Caco-2 (cell line): ENCODE data around the gene HES4. TPM values are rescaled to one million over a fixed set of nuclear protein-coding genes. Genes with fewer than 3 reads are reported as not detected.

ENCODE experiments used
- BruUV-seq: library from RNA; stranded (reverse); fragments of 400-500 nt; replicated peaks from 2 replicates; lab custom pipeline; 2021; lab: Mats Ljungman, UMichigan
- CTCF ChIA-PET: fragments of 300-600 bp; sonication (Branson Sonifier 250); formaldehyde crosslinking; loops from one replicate; lab custom pipeline; 2022; ENCODE audit warnings: antibody characterized with exemption; lab: Charles Lee
- POLR2A ChIA-PET: fragments of 300-600 bp; sonication (Branson Sonifier 250); formaldehyde crosslinking; loops from one replicate; lab custom pipeline; 2022; ENCODE audit warnings: antibody characterized with exemption; lab: Charles Lee
- DNase-seq, 2 experiments: peaks; one replicate each; pipeline versions ENCODE4 v3.0.0 to v3.0.0-alpha.2; 2020 to 2022
- H3K27me3 ChIP-seq: replicated peaks from 2 replicates; pipeline ENCODE4 v1.6.0; 2011; ENCODE audit warnings: low read length; ENCODE audit not compliant: control insufficient read depth, insufficient read depth
- H3K36me3 ChIP-seq: 2 replicates; pipeline ENCODE4 v1.5.1; 2011; ENCODE audit warnings: low read length; ENCODE audit not compliant: control insufficient read depth, insufficient read depth
- H3K4me1 ChIP-seq: fragments of 250-450 bp; sonication (Bioruptor Pico); 2 replicates; pipeline ENCODE4 v1.5.1; 2020; ENCODE audit warnings: mild to moderate bottlenecking
- H3K4me3 ChIP-seq: 2 replicates; pipeline ENCODE4 v1.5.1; 2011; ENCODE audit warnings: low read depth, mild to moderate bottlenecking, control low read depth, low read length
- H3K9me3 ChIP-seq: fragments of 250-450 bp; sonication (Bioruptor Pico); 2 replicates; pipeline ENCODE4 v1.5.1; 2020; ENCODE audit warnings: mild to moderate bottlenecking, moderate library complexity
- H3K27ac Mint-ChIP-seq: one replicate; pipeline ENCODE4 v1.8.0; 2022; ENCODE audit warnings: mixed read lengths; ENCODE audit not compliant: unreplicated experiment
- H3K27me3 Mint-ChIP-seq: one replicate; pipeline ENCODE4 v1.8.0; 2022; ENCODE audit warnings: mixed read lengths; ENCODE audit not compliant: insufficient read depth, unreplicated experiment
- H3K36me3 Mint-ChIP-seq: one replicate; pipeline ENCODE4 v1.8.0; 2022; ENCODE audit warnings: mild to moderate bottlenecking, mixed read lengths; ENCODE audit not compliant: insufficient read depth, unreplicated experiment
- H3K4me1 Mint-ChIP-seq: one replicate; pipeline ENCODE4 v1.8.0; 2022; ENCODE audit warnings: low read depth, mixed read lengths; ENCODE audit not compliant: unreplicated experiment
- H3K4me3 Mint-ChIP-seq: one replicate; pipeline ENCODE4 v1.8.0; 2022; ENCODE audit warnings: mild to moderate bottlenecking, moderate library complexity, mixed read lengths; ENCODE audit not compliant: unreplicated experiment
- H3K9me3 Mint-ChIP-seq: one replicate; pipeline ENCODE4 v1.8.0; 2022; ENCODE audit warnings: mixed read lengths; ENCODE audit not compliant: unreplicated experiment
- intact Hi-C: fragments of 100-400 bp; cut with micrococcal nuclease; formaldehyde crosslinking; loops from one replicate; pipeline ENCODE4 v1.10.0; 2022; ENCODE audit not compliant: unreplicated experiment
- total RNA-seq: library from RNA; stranded (reverse); gene quantifications from 2 replicates; pipeline ENCODE4 v1.2.3, GENCODE V29; 2022
- TF ChIP-seq, protein P1 (sequence below), 2 experiments: fragments of 200-600 bp in 1 of 2; IDR thresholded peaks; 1 replicate in 1 of 2; 2 replicates in 1 of 2; pipeline versions ENCODE4 v1.5.1 to v1.8.0; 2011 to 2022; ENCODE audit warnings: antibody characterized with exemption in 1 of 2, control low read depth in 1 of 2, inconsistent platforms in 1 of 2, low read depth in 1 of 2, low read length in 1 of 2, mild to moderate bottlenecking in 1 of 2, moderate library complexity in 1 of 2; ENCODE audit not compliant: insufficient read depth in 1 of 2, severe bottlenecking in 1 of 2, unreplicated experiment in 1 of 2

Gene HES4
- total RNA-seq, 1 experiment from 2014 or later: 53.8 TPM

DNA sequence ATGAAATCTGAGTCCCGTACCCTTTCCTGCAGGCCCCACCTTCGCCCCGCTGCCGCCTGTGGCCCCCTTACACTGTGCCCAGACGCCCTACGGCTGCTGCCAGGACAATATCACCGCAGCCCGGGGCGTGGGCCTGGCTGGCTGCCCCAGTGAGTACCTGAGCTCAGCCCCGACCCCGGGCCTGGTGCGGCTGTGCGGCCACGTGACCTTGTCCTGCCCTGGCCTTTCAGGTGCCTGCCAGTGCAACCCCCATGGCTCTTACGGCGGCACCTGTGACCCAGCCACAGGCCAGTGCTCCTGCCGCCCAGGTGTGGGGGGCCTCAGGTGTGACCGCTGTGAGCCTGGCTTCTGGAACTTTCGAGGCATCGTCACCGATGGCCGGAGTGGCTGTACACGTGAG is 45.2 kb upstream of the HES4 start:
- BruUV-seq: no TSS peak
- CTCF ChIA-PET: no interaction called here

DNA sequence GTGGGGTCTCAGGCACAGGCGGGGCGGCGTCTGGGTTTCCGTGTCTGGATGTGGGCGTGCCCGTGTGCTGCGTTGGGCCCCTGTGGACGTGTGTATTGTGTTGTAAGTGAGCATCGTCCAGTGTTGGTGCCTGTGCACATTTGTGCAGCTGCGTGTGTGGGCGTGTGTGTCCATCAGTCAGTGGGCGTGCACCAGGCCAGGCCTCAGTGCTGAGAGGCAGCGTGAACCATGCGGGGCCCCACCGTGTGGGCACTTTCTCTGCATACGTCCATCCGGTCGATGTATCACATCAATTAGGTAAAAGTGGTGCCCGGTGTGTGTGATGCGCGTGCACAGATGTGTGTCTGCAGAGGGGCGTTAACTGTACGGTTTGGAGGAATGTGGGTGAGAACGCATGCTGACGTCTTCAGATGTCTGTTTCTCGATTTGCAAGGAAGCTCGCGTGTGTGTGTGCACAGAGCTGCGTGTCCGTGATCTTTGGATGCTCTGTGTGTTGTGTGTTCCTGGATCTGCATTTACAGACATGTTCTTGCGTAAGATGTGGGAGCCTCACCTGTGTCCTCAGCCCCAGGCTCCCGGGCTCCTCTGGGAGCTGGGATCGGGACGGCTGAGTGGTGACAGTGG is 44.7 kb upstream of the HES4 start:
- Mint-ChIP-seq H3K27ac (no peak overlapping the region), H3K4me3 (no peak overlapping the region), H3K36me3 (peaks cover 37% of the 10 kb centered on the region), H3K9me3 (no peaks in the 10 kb centered on the region), H3K4me1 (no peaks in the 10 kb centered on the region), H3K27me3 (no peaks in the 10 kb centered on the region)
- POLR2A ChIA-PET: no interaction called here
- DNase-seq: no peak
- Histone ChIP-seq H3K9me3 (no peaks in the 10 kb centered on the region), H3K27me3 (no peaks in the 10 kb centered on the region), H3K4me3 (no peak overlapping the region), H3K4me1 (no peaks in the 10 kb centered on the region), H3K36me3 (peaks cover 2% of the 10 kb centered on the region; the same call in 1 of the 2 replicates)
- BruUV-seq: no TSS peak
- TF ChIP-seq, protein P1, sequence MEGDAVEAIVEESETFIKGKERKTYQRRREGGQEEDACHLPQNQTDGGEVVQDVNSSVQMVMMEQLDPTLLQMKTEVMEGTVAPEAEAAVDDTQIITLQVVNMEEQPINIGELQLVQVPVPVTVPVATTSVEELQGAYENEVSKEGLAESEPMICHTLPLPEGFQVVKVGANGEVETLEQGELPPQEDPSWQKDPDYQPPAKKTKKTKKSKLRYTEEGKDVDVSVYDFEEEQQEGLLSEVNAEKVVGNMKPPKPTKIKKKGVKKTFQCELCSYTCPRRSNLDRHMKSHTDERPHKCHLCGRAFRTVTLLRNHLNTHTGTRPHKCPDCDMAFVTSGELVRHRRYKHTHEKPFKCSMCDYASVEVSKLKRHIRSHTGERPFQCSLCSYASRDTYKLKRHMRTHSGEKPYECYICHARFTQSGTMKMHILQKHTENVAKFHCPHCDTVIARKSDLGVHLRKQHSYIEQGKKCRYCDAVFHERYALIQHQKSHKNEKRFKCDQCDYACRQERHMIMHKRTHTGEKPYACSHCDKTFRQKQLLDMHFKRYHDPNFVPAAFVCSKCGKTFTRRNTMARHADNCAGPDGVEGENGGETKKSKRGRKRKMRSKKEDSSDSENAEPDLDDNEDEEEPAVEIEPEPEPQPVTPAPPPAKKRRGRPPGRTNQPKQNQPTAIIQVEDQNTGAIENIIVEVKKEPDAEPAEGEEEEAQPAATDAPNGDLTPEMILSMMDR (IDR thresholded peaks at IDR 0.05; ENCODE audit: insufficient read depth in 1 of 2, low read depth in 1 of 2, low read length in 1 of 2, severe bottlenecking in 1 of 2, unreplicated experiment in 1 of 2): no peak
- intact Hi-C loops: no loop called here
- CTCF ChIA-PET: no interaction called here

More for the DNA sequence above, 45.2 kb upstream of the HES4 start:
- Histone ChIP-seq H3K27me3 (no peaks in the 10 kb centered on the region), H3K9me3 (no peaks in the 10 kb centered on the region), H3K4me3 (no peak overlapping the region), H3K4me1 (no peaks in the 10 kb centered on the region), H3K36me3 (peaks cover 2% of the 10 kb centered on the region; the same call in 1 of the 2 replicates)
- POLR2A ChIA-PET: no interaction called here
- Mint-ChIP-seq H3K27me3 (no peaks in the 10 kb centered on the region), H3K4me1 (no peaks in the 10 kb centered on the region), H3K4me3 (no peak overlapping the region), H3K27ac (no peak overlapping the region), H3K36me3 (peaks cover 33% of the 10 kb centered on the region), H3K9me3 (no peaks in the 10 kb centered on the region)
- no peak for DNase-seq
- TF ChIP-seq, protein P1 (IDR thresholded peaks at IDR 0.05; ENCODE audit: insufficient read depth in 1 of 2, low read depth in 1 of 2, low read length in 1 of 2, severe bottlenecking in 1 of 2, unreplicated experiment in 1 of 2): no peak
- intact Hi-C loops: no loop called here

DNA sequence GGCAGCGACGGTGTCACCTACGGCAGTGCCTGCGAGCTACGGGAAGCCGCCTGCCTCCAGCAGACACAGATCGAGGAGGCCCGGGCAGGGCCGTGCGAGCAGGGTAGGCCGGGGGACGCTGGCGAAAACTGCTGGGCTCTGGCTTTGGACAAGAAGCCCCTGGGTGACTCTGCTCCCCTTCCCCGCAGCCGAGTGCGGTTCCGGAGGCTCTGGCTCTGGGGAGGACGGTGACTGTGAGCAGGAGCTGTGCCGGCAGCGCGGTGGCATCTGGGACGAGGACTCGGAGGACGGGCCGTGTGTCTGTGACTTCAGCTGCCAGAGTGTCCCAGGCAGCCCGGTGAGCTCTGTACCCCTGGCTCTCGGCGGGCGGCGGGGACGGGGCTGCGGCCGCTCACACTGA is 44.0 kb upstream of the HES4 start:
- TF ChIP-seq, protein P1 (IDR thresholded peaks at IDR 0.05; ENCODE audit: insufficient read depth in 1 of 2, low read depth in 1 of 2, low read length in 1 of 2, severe bottlenecking in 1 of 2, unreplicated experiment in 1 of 2): no peak
- Histone ChIP-seq H3K4me3 (no peak overlapping the region), H3K27me3 (no peaks in the 10 kb centered on the region), H3K36me3 (peaks cover 2% of the 10 kb centered on the region; the same call in 1 of the 2 replicates), H3K9me3 (no peaks in the 10 kb centered on the region), H3K4me1 (no peaks in the 10 kb centered on the region)
- DNase-seq: no peak
- ChIA-PET POLR2A (no interaction called here), CTCF (no interaction called here)
- intact Hi-C loops: no loop called here
- H3K4me1 Mint-ChIP-seq: no peaks in the 10 kb centered on the region
- H3K4me3 Mint-ChIP-seq: no peak overlapping the region
- no peak overlapping the region for H3K27ac Mint-ChIP-seq
- no peaks in the 10 kb centered on the region for H3K9me3 Mint-ChIP-seq
- H3K36me3 Mint-ChIP-seq: peaks cover 39% of the 10 kb centered on the region
- H3K27me3 Mint-ChIP-seq: no peaks in the 10 kb centered on the region
- no TSS peak for BruUV-seq
